GM19395 (cell line): ENCODE measurements around the gene ZNF749.
"Not testable (repeated sequence)": the region's sequence is repeated elsewhere in the genome, so short reads cannot be mapped to it uniquely, and the experiment has no call there.

ENCODE experiments used
- ATAC-seq: cut with Tn5 transposase; IDR thresholded peaks from one replicate; pipeline ENCODE4 v1.9.1; 2021; ENCODE audit warnings: mild to moderate bottlenecking, moderate library complexity; ENCODE audit not compliant: unreplicated experiment

The ZNF749 gene

GRCh38 chr19:57465680-57466381 lies 30.7 kb downstream of the ZNF749 start:
- ATAC-seq = no peak

- ATAC-seq = no peak
Measured at GRCh38 chr19:57466489-57466888, 31.4 kb downstream of the ZNF749 start.

- ATAC-seq = no peak
Measured at GRCh38 chr19:57473646-57474045, 38.5 kb downstream of the ZNF749 start.

- peak; percentile 99 for ATAC-seq
Measured at GRCh38 chr19:57477191-57478008, 42.3 kb downstream of the ZNF749 start, which contains the start of gene ZNF772. Gene ZNF772, minus strand, starts transcription at chr19:57477566. Its CDS starts 257 bp downstream, at chr19:57477309.

GRCh38 chr19:57487477-57488298 lies 52.6 kb downstream of the ZNF749 start, which contains the start of gene ZNF419:
Gene ZNF419, plus strand, starts transcription at chr19:57487750. Its CDS starts 201 bp downstream, at chr19:57487951.
- peak; percentile 96 for ATAC-seq

GRCh38 chr19:57488299-57488644 lies 53.1 kb downstream of the ZNF749 start:
- not testable (repeated sequence) for ATAC-seq
